NCI-H1048 (cell line): ENCODE measurements around the gene KCNG1.
"Not testable (repeated sequence)": the region's sequence is repeated elsewhere in the genome, so short reads cannot be mapped to it uniquely, and the experiment has no call there.

Experiments used
- DNase-seq: peaks from one replicate; lab custom pipeline; 2025; lab: John Stamatoyannopoulos, UW

Gene KCNG1

DNA sequence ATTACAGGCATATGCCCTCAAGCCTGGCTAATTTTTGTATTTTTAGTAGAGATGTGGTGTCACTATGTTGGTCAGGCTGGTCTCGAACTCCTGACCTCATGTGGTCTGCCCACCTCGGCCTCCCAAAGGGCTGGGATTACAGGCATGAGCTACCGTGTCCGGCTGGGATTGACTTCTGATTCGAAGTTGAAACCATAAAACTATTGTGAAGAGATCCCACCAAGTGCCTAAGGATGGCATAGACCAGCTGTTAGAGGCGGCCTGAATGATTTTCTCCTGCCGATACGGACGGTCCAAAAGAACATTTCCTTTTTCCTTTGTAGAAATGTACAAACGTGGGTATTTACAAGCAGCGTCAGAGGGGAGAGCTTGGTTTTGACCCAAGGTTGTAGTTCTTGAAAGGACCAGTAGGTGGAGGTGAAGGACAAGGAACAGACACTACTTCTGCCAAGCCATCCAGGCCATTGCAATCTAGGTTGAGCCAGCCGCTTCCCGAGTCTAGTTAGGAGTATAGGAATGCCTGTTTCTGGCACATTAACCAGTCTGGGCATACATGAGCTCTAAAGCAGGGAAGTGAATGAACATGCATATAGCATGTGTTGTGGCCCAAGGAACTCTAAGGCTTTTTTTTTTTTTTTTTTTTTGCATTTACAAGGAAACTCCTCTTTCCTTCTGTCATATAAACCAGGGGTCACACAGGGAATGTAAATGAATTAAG is 35.3 kb downstream of the KCNG1 start:
- DNase-seq: no peak

DNA sequence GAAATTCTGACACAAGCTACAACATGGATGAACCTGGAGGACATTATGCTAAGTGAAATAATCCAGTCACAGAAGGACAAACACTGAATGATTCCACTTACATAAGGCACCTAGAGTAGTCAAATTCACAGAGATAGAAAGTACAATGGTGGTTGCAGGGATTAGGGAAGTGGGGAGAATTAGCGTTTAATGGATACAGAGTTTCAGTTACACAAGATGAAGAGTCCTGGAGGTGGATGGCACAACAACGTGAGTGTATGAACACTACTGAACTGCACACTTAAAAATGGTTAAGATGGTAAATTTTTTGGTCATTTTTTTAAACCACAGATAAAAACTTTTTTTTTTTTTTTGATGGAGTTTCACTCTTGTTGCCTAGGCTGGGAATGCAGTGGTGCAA is 39.6 kb downstream of the KCNG1 start:
- no peak for DNase-seq

DNA sequence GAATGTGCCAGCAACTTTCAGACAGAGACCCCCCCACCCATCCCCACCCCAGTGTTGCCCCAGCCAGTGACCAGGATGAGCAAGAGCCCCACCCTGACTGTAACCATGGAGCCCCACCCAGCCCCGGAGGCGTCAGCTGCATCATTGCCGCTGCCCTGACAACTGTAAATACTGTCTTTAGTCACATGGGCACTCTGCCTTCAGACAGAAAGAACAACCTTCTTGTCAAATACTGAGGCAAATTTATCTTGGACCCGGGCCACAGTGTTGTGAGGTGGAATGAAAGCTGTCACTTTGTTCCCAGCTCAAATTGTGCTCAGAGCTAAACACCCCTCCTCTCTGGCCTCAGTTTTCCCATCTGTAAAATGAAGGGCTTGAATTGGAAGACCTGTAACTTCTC is 40.5 kb downstream of the KCNG1 start:
- no peak for DNase-seq

DNA sequence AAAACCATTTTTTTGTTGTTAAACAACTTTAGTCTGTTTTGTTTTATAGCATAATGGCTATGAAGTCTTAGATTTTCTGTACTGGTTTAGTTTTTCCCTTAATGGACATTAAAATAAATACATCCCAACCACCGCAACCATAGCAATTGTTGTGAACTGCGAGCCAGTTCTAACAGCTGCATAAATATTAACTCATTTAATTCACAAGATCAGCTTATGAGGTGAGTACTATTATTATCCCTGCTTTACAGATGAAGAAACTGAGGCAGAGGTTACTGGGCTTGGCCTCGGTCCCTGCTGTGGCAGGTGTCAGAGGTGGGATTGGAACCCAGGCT is 41.2 kb downstream of the KCNG1 start:
- no peak for DNase-seq

DNA sequence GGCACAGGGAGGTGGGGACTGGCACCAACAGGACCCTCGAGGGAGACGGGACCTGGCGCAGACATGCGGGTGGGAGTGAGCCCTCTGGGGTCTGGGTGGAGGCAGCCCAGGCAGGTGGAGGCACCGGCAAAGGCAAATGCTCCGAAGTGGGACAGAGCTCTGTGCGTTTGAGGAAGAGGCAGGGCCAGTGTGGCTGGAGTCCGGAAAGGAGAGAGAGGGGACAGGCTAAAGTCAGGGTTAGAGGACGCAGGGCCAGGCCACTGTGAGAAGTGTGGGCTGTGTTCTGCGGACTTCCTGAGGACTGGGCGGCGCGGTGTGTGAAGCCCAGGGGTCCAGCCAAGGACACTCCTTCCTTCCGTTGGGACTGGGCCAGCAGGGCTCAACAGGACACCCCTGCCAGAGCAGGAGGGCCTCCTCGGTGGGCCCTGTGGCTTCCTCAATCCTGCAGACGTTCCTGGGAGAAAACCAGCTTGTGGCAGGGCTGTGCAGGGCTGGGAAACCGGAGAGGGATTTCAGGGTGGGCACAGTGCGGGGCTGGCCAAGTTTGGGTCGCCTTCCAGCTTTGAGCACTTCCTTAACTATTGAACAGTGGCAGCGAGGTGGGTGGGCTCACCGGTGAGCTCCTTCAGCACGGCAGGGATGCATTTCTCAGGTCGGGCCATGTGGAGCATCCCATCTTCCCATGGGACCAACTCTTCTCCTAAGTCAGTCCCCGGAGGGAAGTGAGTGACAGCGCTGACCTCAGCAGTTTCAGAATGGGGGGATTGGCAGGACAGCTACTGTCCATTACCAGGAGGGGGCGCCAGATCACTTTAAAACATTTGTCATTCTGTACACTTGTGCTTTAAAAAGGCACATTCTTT is 41.8 kb downstream of the KCNG1 start:
- no peak for DNase-seq

DNA sequence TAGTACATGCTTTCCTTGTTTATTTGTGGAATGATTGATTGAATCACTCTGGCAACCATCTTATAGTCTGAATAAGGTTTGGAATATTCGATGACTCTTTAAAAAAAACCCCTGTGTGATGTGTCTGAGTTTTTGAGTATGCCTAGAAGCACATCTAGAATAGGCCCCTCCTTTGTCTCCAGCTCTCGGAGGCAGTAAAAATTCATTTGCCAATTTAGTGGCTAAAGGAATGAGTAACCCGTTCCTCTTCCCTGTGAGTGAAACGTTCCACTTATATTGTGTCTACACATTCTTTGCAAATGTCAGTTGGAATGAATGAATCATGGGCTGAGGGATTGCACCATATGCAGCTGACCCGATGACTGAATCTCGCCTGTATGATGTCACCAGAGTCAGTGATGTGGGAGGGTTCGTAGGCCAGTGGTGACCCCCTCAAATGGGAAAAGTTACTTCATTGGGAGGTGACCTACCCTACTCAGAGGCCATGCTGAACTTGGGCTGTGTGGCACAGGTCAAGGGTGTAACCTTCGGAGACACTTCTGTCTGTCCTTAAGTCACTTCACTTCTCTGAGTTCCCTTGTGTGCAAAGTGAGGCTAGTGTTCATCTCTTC is 42.7 kb downstream of the KCNG1 start:
- no peak for DNase-seq

DNA sequence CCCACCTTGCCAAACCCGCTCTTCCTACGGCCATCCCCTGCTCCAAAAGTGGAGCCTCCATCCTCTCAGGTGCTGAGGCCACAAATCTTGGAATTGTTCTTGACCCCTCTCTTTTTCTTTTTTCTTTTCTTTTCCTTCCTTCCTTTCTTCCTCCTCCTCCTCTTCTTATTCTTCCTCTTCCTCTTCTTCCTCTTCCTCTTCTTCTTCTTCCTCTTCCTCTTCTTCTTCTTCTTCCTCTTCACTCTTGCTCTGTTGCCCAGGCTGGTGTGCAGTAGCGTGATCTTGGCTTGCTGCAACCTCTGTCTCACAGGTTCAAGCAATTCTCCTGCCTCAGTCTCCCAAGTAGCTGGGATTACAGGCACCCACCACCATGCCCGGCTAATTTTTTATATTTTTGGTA is 44.4 kb downstream of the KCNG1 start:
- DNase-seq: not testable (repeated sequence)

DNA sequence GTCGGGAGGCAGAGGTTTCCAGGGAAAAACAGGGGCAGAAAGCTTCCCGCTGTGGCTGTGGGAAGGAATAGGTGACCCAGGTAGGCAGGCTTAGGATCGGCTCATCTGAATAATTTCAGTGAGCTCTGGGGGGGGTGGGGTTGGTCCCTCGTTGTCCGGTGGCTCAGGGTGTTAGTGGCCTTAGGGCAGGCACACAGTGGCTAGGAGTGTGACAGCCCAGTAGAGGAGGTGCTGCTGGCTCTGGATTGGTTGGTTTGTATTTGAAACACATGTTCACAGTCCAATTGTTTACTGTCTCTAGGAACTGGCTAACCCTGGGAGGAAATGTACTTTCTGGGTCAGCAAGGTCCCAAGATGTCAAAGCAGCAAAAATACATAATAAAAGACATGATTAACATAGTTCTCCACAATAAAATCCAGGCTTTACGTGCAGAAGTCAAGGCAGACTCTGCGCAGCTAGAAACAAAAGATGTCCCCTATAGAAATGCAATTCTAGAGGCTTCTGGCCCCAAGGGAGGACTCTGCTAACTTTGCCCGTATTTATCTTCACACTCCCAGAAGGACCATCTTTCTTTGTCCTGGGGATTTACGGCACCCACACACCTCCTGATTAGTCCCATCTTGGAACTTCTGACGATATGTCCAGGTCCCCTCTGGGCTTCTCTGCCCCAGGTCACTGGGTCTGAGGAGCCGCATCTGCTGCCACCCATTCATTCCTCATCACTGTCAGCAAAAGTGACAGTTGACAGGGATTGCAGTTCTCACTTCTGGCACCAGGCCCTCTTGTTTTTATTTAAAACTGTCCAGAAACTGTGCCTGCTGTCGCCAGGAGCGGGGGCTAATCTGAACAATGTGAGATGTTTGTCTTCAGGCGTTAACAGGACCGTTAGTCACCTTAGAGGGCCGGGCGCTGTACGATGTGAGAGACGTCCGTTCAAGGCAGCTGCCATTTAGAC is 45.6 kb downstream of the KCNG1 start:
- DNase-seq: no peak

DNA sequence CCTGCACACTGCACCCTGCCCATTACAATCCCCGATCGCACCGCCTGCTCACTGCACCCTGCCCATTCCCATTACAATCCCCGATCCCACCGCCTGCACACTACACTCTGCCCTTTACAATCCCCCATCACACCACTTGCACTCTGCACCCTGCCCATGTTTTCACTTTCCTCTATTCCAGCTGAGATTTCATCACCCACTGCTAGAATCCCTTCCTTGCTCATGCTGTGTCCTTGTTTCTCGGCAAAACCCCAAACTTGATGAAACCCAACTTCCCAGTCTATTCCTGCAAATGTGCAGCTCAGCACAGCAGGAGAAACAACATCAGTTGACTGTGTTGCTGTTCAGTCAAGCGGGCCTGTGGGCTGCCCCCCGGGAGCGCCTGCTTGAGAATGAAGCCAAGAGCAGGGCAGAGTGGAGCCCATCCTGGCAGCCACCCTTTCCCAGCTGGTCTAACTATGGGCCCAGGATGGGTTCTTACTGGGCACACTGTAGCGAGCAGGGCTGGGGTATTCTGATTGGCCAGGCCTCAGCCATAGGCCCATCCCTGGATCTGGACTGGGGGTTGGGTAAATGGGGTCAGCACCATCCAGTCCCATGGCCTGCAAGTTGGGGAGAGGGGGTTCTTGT is 47.1 kb downstream of the KCNG1 start:
- no peak for DNase-seq

DNA sequence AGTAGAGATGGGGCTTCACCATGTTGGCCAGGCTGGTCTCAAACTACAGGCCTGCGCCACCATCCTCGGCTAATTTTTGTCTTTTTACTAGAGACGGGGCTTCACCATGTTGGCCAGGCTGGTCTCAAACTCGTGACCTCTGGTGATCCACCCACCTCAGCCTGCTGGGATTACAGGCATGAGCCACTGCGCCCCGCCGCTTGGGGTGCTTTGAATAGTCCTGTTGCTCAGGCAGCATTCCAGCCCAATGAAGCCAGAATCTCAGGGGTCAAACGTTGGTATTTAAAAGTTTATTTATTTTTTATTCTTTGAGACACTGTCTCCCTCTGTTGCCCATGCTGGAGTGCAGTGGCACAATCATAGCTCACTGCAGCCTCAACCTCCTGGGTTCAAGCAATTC is 53.0 kb downstream of the KCNG1 start:
- DNase-seq: no peak

DNA sequence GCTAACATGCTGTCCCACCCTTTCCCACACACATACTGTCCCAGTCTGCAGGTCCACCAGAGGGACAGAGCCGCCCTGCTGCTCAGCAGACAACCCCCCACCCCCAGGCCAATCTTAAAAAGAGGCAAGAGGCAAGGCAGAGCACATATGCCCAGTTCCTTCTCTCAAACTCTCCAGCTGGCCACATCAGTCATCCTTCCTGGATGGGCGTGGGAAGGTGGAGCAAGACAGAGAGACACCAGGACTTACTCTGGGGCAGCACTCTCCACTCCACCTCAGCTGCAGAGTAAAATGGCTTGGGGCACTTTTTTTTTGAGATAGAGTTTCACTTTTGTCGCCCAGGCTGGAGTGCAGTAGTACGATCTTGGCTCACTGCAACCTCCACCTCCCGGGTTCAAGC is 53.5 kb downstream of the KCNG1 start:
- DNase-seq: no peak

DNA sequence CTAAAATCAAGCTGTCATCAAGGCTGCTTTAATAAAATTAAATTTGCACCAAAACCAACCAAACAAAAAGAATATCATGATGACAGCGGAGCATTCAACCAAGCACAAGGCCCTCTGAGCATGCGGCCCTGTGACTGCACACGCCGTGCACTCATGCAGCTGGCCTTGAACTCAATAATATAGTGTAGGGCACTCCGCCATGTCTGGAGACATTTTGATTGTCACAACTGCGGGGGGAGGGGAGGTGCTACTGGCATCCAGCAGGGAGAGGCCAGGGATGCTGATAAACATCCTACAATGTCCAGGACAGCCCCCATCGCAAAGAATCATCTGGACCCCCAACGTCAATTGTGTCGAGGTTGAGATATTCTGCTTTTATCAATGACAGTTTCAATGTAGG is 54.6 kb downstream of the KCNG1 start:
- no peak for DNase-seq

DNA sequence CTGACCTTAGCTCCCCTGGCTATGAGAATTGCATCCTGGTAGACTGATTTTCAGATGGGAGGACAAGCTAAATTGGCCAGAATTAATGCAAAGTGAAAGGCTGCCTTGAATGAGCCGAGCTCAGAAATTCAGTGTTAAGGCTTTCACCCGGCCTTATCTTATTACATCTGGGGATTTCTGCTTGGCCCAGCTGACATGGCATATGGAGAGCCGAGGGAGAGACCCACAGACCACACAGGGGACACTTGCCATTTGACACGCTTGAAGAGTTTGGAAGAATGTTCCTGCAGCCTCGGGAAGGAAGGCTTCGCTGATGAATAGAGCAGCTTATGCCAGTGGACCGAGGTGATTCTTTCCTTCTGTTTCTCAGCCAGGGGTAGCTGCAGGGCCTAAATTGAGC is 55.3 kb downstream of the KCNG1 start:
- DNase-seq: no peak

DNA sequence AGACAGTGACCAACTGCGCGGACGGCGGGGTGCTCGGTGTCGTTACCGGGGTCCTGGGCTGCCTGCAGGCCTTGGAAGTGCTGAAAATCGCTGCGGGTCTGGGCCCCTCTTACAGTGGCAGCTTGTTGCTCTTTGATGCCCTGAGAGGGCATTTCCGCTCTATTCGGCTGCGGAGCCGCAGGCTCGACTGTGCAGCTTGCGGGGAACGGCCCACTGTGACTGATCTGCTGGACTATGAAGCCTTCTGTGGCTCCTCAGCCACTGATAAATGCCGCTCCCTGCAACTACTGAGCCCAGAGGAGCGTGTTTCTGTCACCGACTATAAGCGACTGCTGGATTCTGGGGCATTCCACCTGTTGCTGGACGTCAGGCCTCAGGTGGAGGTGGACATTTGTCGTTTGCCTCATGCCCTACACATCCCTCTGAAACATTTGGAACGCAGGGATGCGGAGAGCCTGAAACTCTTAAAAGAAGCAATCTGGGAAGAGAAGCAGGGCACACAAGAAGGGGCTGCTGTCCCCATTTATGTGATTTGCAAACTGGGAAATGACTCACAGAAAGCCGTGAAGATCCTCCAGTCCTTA is 63.3 kb downstream of the KCNG1 start:
- no peak for DNase-seq

DNA sequence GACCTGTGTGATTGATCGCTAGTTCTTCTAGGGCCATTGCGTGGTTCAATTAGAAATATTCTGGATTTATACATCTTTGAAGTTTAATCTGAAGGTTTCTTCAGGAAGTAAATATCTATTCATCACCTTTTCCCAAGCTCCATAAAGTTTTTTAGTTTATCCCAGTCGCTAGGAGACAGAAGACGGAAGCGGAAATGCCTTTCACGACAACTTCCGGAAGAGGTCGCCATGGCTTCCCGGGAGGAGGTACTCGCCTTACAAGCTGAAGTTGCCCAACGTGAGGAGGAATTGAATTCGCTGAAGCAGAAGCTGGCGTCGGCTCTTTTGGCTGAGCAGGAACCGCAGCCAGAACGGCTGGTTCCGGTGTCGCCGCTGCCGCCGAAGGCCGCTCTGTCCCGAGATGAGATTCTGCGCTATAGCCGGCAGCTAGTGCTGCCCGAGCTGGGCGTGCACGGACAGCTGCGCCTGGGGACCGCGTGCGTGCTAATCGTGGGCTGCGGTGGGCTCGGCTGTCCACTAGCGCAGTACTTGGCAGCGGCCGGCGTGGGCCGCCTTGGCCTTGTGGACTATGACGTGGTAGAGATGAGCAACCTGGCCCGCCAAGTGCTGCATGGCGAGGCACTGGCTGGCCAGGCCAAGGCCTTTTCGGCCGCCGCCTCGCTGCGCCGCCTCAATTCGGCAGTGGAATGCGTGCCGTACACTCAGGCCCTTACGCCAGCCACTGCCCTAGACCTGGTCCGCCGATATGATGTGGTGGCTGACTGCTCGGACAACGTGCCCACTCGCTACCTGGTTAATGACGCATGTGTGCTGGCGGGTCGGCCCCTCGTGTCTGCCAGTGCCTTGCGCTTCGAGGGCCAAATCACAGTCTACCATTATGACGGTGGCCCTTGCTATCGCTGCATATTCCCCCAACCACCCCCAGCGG is 64.0 kb downstream of the KCNG1 start, which contains the start of gene MOCS3:
Gene MOCS3 (plus strand): TSS at position 204 of the 928 bp plus-strand sequence. CDS start 25 bp downstream, at position 229.
- peak; percentile 66 for DNase-seq

DNA sequence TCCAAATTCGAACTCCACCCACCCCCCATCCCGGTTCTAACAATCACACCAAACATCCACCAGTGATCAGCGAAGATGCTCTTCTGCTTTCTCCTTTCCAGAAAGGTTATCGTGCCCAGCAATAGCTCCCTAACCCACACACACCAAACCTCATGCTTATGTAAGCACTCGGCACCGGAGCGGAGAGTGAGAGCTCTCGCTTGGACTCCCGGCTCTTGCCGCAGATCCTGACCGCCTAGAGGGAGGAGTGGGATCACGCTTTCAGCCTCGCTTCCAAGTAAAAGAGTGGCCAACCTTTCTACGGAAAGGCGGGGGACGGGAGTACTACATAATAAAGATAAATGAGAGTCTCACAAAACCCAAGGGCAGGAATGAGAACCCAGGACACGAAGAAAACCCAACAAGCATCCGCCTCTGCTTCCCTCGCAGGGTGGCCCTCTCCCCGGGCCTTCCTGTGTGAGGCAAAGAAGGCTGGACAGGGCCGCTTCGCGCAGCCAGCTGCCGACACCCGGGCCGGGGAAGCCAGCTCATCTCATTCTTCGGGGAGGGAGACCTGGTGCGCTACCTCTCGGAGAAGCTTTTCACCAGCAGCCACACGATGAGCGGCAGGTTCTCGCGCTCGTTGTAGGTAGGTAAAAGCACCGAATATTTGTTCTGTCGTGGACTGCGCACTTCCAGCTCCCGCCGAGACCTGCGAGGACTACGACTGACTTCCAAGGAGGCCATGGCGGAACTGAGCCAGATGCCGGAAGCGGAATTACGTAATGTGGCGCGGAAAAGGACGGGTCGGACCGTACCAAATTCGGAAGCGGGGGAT is 64.9 kb downstream of the KCNG1 start, which contains the start of gene DPM1:
Gene DPM1 (minus strand): TSS at position 735 of the 817 bp plus-strand sequence. CDS start 9 bp downstream, at position 726.
- DNase-seq: peak; percentile 66

DNA sequence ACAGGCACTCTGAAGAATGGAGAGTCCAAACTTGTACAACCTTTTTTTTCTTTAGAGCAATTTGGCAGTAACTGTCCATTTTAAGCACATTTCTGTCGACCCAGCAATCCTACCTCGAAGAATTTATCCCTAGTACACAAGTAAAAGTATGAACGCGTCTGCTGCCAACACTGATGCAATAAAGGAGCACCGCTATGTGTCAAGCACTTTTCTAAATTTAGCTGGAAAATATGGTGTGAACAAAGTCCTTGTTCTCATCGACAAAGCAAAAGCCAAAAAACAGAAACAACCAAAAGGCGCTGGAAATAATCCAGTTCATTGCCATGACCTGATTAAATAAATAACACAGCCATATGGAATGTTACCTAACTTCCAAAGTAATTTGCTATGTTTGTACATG is 65.6 kb downstream of the KCNG1 start:
- DNase-seq: no peak

DNA sequence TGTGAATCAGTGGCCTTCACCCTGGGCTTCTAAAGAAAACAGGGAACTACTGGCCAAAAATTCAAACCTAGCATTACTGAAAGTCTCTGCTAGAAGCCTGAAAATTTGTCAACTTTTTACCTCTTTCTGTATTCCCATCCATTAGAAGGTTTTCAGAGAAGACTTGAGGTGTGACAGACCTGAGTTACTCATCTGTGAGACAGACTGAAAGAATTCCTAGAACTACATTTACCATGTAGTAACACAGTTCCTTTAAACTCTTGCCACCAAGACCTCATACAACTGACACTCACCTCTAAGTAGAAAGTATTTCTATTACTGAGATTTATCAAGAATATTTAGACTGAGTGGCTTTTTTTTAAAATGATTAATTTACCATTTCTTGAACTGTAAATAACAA is 69.1 kb downstream of the KCNG1 start:
- no peak for DNase-seq
